ENCODE results near the gene RHOH.
A peak's percentile ranks its signal among the peaks of the same experiment; 100 is the strongest.

Gene RHOH

GRCh38 chr4:40186665-40187014, 10.2 kb upstream of the RHOH start:
- DNase-seq (ENCODE audit: insufficient read length, low spot score) (no peak), FAIRE-seq (no peak)

GRCh38 chr4:40187386-40187906, 9.4 kb upstream of the RHOH start:
- DNase-seq (ENCODE audit: insufficient read length, low spot score) (no peak), FAIRE-seq (no peak)

GRCh38 chr4:40190019-40190418, 6.8 kb upstream of the RHOH start:
- no peak for DNase-seq (ENCODE audit: insufficient read length, low spot score)

GRCh38 chr4:40190465-40190864, 6.4 kb upstream of the RHOH start:
- FAIRE-seq (no peak), DNase-seq (ENCODE audit: insufficient read length, low spot score) (no peak)

More at GRCh38 chr4:40190019-40190418, 6.8 kb upstream of the RHOH start:
- no peak for FAIRE-seq

- no peak for FAIRE-seq
- no peak for DNase-seq (ENCODE audit: insufficient read length, low spot score)
Observed at GRCh38 chr4:40190880-40191815, 5.7 kb upstream of the RHOH start.

- DNase-seq (ENCODE audit: insufficient read length, low spot score) (no peak), FAIRE-seq (no peak)
Observed at GRCh38 chr4:40192114-40193015, 4.5 kb upstream of the RHOH start.

GRCh38 chr4:40193016-40193571, 3.7 kb upstream of the RHOH start:
- FAIRE-seq = no peak
- no peak for DNase-seq (ENCODE audit: insufficient read length, low spot score)

GRCh38 chr4:40193578-40193977, 3.3 kb upstream of the RHOH start:
- FAIRE-seq (no peak), DNase-seq (ENCODE audit: insufficient read length, low spot score) (no peak)

GRCh38 chr4:40194602-40195161, 2.1 kb upstream of the RHOH start:
- no peak for FAIRE-seq
- no peak for DNase-seq (ENCODE audit: insufficient read length, low spot score)

- FAIRE-seq (peak; percentile 31), DNase-seq (ENCODE audit: insufficient read length, low spot score) (no peak)
Observed at GRCh38 chr4:40195182-40196177, 1.4 kb upstream of the RHOH start.

GRCh38 chr4:40196272-40196671, 559 bp upstream of the RHOH start:
- FAIRE-seq = no peak
- DNase-seq (ENCODE audit: insufficient read length, low spot score) = no peak

- no peak for DNase-seq (ENCODE audit: insufficient read length, low spot score)
- no peak for FAIRE-seq
Observed at GRCh38 chr4:40197879-40198689, 1.3 kb downstream of the RHOH start.

GRCh38 chr4:40199179-40199670, 2.4 kb downstream of the RHOH start:
- FAIRE-seq (no peak), DNase-seq (ENCODE audit: insufficient read length, low spot score) (no peak)

- FAIRE-seq (no peak), DNase-seq (ENCODE audit: insufficient read length, low spot score) (no peak)
Observed at GRCh38 chr4:40199999-40200874, 3.4 kb downstream of the RHOH start.

GRCh38 chr4:40200875-40201801, 4.3 kb downstream of the RHOH start:
- DNase-seq (ENCODE audit: insufficient read length, low spot score) = no peak
- no peak for FAIRE-seq

- DNase-seq (ENCODE audit: insufficient read length, low spot score) = no peak
- no peak for FAIRE-seq
Observed at GRCh38 chr4:40201898-40202297, 5.1 kb downstream of the RHOH start.

Data from HTR-8/SVneo (cell line).